CD4-positive, alpha-beta T cell treated with Interleukin-15 for 4 hours (primary cell): Measurements from ENCODE around the gene DNMT3A.

ENCODE experiments used
- DNase-seq: peaks from one replicate; pipeline ENCODE4 v3.0.0-alpha.2; 2020; ENCODE audit warnings: low spot score

The DNMT3A gene

DNA sequence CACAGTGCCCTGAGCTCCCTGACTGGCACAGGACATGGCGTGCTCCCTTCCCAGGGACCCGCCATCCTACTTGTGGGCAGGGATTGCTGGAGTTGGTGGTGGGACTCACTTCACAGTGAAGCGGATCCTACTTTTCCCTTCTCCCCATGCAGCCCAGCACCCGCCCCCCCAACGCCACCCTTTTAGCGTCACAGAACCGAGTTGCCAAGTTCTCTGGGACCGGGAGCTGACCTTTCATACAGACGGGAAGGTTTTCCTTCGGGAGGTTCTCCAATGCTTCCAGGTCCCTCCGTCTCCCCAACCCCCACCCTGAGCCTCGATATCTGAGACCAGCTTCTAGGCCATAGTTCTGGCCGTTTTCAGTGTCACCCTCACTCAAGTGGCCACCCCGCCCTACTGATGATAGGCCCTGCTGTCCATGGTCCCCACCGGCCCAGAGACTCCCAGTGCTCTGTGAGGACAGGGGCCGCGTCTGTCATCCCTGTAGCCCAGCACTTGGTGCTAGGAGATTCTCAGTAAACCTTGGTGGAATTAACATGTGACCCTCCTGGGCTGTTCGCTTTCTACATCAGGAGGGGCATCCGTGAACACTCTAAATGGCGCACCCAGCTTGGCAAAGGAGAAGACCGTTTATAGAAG is 1.6 kb upstream of the DNMT3A start:
- DNase-seq: no peak

DNA sequence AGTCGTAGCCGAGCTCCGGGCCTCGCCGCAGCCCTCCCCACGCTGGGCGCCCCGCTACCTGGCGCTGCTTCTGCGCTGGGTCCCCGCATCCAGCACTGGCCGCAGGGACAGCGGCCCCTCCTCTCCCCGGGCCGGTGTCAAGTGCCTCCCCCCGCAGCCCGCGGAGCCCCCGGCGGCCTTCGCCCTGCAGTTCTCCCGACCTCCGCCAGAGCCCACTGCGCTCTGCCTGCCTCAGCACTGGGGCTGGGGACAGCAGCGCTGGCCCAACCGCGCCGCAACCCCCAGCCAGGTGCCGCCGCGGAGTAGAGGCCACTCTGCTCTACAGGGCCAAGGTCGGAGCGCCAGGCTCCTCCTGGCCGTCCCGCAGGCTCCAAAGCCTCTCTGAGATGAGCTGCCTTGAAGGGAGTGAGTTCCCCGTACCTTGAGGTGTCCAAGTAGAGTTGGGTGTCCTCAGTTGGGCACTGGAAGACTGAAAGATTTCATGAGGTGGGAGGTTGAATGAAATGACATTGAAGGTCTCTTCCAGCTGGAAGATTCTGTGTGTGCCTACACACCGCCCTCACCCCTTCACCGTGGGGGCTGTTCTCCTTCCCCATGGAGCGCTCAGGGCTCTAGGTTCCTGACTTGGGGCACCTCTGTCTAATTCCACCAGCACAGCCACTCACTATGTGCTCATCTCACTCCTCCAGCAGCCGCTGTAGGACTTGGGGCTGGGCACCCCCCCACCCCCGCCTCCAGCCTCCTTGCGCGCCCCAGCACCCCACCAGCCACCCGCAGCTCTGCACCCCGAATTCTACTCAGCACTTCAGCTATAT is 854 bp upstream of the DNMT3A start:
- peak; percentile 77 for DNase-seq

GRCh38 chr2:25341011-25341727 is 556 bp downstream of the DNMT3A start:
- no peak for DNase-seq

GRCh38 chr2:25340181-25340921 is 1.4 kb downstream of the DNMT3A start:
- DNase-seq: no peak

- DNase-seq: no peak
These were observed 1.9 kb downstream of the DNMT3A start for GRCh38 chr2:25339791-25340180.

DNA sequence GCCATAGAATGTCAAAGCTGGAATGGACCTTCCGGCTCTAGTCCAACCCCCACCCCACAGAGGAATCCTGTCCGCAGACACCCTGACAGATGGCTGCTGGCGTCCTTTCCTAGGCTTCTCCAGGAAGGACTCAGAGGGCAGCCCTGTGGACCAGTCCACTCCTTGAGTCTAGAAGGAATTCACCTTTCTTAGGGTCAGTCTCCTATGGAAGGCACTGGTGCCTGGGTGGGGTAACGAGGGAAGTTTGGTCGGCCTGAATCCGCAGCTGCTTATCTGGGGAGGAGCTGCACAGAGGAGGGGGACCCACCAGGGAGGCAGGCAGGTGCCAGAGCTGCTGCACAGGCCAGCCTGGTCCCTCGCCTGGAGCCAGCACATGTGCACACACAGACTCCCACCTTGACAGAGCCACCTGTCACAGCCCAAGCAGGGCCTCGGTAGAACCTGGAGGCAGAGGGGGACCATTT is 2.5 kb downstream of the DNMT3A start:
- no peak for DNase-seq

DNA sequence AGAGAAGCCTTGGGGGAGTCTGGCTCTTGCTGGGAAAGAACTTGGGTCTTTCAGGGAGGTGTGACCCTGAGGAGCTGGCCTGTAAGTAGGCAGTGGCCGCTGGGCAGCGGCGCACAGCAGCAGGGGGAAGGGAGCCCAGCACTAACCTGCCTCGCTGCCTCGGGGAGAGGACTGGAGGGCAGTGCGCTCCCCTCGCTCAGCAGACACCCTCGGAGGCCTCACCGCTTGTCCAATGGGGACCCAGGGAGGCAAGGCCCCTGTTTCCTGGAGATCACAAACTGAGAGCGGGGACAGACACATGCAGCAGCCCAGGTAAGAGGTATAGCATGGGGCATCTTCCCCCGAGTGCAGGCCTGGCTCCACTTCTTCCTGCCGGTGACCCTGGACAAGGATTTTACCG is 3.3 kb downstream of the DNMT3A start:
- no peak for DNase-seq

- no peak for DNase-seq
These were observed 3.8 kb downstream of the DNMT3A start for GRCh38 chr2:25337891-25338290.

DNA sequence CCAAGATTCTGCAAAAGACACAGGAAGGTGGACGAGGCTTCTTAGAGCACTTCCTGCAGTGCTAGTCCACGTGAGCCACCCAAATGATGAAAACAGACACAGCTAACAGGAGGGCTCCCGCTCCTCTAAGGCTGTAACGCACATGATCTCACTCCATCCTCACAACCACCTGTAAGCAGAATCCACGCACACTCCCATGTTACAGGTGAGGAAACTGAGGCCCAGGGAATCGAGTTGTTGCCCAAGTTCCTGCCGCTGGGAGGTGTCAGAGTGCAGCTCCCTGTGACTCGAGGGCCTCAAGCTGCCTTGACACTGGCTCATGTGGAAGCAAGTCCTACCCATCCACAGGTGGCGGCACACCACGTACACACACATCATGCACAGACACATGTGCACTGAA is 4.4 kb downstream of the DNMT3A start:
- DNase-seq: no peak

DNA sequence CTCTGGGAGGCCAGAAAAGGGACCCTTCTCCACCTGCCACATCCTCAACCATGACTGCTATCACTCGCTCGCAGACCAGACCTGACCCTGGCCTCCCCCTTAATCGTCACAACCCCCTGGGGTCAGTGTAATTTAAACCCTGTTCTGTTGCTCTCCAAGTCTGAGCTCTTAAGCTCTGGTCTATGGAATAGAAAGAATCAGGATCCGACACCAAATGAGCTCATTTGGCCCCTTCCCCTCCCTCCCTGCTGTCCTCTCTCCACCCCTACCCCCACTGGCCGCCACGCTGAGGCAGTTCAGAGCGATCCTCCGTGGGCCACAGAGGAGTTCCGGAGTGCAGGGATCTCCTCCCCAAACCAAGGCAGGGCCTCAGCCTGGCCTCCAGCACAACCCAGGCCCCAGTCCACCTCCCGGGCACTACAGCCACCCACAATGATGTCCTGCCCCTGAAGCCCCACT is 5.3 kb downstream of the DNMT3A start:
- no peak for DNase-seq

- DNase-seq: no peak
These were observed 5.8 kb downstream of the DNMT3A start for GRCh38 chr2:25335971-25336370.

- DNase-seq: no peak
These were observed 6.5 kb downstream of the DNMT3A start for GRCh38 chr2:25335204-25335603.

DNA sequence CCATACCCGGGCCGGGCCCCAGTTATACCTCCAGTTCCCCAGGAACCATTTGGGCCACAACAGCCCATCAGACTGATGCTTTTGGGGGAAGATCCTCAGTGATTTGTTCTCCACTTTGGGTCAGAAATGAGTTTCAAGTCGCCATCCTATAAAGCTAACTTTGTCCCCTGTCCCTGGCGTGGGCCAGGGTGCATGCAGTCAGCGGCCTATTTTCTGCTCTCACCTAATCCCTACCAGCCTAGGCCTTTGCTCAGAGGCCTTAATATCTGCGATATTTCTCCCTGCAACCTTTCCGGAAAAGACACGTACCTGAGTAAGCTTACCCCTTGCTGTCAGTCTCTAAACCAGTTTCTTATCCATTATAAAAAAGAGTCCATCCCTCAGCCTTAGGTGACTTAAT is 7.2 kb downstream of the DNMT3A start:
- DNase-seq: no peak

- peak; percentile 43 for DNase-seq
These were observed 7.7 kb downstream of the DNMT3A start for GRCh38 chr2:25333981-25334380.

GRCh38 chr2:25332571-25332970 is 9.2 kb downstream of the DNMT3A start:
- DNase-seq: no peak

GRCh38 chr2:25331686-25332365 is 9.9 kb downstream of the DNMT3A start:
- DNase-seq: no peak

DNA sequence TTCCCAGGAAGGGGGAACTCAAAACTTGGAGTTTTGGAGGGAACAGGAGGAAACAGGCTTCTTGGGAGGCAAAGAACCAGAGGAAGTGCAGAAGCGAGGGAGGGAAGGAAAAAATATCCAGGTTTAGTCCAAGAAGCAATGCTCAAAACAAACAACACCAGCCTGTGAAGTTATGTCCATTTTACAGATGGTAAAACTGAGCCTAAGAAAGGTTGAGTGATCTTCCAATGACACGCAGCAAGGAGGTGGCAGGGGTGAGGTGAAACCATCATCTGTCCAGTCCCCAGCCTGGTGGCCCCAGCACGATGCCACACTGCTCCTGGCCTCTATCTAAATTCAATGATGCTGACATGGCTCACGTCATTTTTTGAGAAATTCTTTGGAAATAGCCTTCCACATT is 10.8 kb downstream of the DNMT3A start:
- no peak for DNase-seq

GRCh38 chr2:25330273-25330672 is 11.5 kb downstream of the DNMT3A start:
- DNase-seq: no peak

GRCh38 chr2:25328152-25329085 is 13.3 kb downstream of the DNMT3A start:
- DNase-seq: no peak

- no peak for DNase-seq
These were observed 15.3 kb downstream of the DNMT3A start for GRCh38 chr2:25326326-25327013.
